HEK293 (cell line): Measurements from ENCODE around the gene TBC1D22A.

Source experiments
- HOXD13 ChIP-seq: sonication (generic); formaldehyde crosslinking; IDR thresholded peaks from 2 replicates; pipeline ENCODE4 v1.8.0; 2022; ENCODE audit warnings: missing genetic modification reagents, borderline replicate concordance
- ZFP3 ChIP-seq: fragments of 450-650 bp; formaldehyde crosslinking; IDR thresholded peaks from 2 replicates; pipeline ENCODE4 v1.5.1; 2016; ENCODE audit warnings: low read depth, missing biosample characterization, missing genetic modification characterization
- ZNF133 ChIP-seq: fragments of 450-650 bp; formaldehyde crosslinking; IDR thresholded peaks from 2 replicates; pipeline ENCODE4 v1.5.1; 2016; ENCODE audit warnings: missing biosample characterization, missing genetic modification characterization
- ZNF416 ChIP-seq: fragments of 450-650 bp; formaldehyde crosslinking; IDR thresholded peaks from 2 replicates; pipeline ENCODE4 v1.5.1; 2016; ENCODE audit warnings: missing biosample characterization, missing genetic modification characterization
- ZNF558 ChIP-seq: fragments of 450-650 bp; formaldehyde crosslinking; IDR thresholded peaks from 2 replicates; pipeline ENCODE4 v1.5.1; 2016; ENCODE audit warnings: missing biosample characterization, missing genetic modification characterization
- TF ChIP-seq, protein P1 (sequence below): sonication (generic); formaldehyde crosslinking; IDR thresholded peaks from 2 replicates; pipeline ENCODE4 v1.8.1; 2022; ENCODE audit warnings: mild to moderate bottlenecking, moderate library complexity, missing genetic modification reagents
- TF ChIP-seq, protein P2 (sequence below): fragments of 450-650 bp; formaldehyde crosslinking; IDR thresholded peaks from 2 replicates; pipeline ENCODE4 v1.5.1; 2016; ENCODE audit warnings: missing biosample characterization, missing genetic modification characterization
- TF ChIP-seq, protein P3 (sequence below): fragments of 450-650 bp; formaldehyde crosslinking; IDR thresholded peaks from 2 replicates; pipeline ENCODE4 v1.5.1; 2016; ENCODE audit warnings: missing biosample characterization, missing genetic modification characterization, low read depth
- TF ChIP-seq, protein P4 (sequence below): fragments of 450-650 bp; formaldehyde crosslinking; IDR thresholded peaks from 2 replicates; pipeline ENCODE4 v1.5.1; 2016; ENCODE audit warnings: missing biosample characterization, missing genetic modification characterization
- TF ChIP-seq, protein P5 (sequence below): fragments of 450-650 bp; formaldehyde crosslinking; IDR thresholded peaks from 2 replicates; pipeline ENCODE4 v1.5.1; 2016; ENCODE audit warnings: missing biosample characterization, missing genetic modification characterization
- TF ChIP-seq, protein P6 (sequence below): fragments of 450-650 bp; formaldehyde crosslinking; IDR thresholded peaks from 2 replicates; pipeline ENCODE4 v1.5.1; 2017; ENCODE audit warnings: missing biosample characterization, missing genetic modification characterization

DNA sequence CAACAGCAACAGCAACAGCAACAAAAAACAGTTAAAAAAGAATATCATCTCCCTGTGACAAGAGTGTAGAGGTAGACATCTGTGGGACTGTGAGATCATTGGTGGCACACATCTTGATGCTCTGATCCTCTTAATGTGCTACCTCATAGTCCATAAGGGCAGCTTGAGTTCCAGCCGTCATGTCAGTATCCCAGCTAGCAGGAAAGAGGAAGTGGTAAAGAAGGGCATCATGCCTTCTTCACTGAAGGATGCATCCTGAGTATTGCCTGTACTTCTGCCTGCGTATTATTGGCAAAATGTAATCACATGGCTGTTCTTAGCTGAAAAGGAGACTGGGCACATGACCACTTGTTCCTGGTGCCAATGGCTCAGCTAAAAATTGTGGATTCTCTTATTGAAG lies 314.3 kb downstream of the TBC1D22A start:
- TF ChIP-seq ZNF558 (tag by site-specific recombination): no peak
- TF ChIP-seq, protein P1, sequence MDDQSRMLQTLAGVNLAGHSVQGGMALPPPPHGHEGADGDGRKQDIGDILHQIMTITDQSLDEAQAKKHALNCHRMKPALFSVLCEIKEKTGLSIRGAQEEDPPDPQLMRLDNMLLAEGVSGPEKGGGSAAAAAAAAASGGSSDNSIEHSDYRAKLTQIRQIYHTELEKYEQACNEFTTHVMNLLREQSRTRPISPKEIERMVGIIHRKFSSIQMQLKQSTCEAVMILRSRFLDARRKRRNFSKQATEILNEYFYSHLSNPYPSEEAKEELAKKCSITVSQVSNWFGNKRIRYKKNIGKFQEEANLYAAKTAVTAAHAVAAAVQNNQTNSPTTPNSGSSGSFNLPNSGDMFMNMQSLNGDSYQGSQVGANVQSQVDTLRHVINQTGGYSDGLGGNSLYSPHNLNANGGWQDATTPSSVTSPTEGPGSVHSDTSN (CRISPR knock-in tag): no peak
- TF ChIP-seq ZFP3: no peak
- TF ChIP-seq, protein P2, sequence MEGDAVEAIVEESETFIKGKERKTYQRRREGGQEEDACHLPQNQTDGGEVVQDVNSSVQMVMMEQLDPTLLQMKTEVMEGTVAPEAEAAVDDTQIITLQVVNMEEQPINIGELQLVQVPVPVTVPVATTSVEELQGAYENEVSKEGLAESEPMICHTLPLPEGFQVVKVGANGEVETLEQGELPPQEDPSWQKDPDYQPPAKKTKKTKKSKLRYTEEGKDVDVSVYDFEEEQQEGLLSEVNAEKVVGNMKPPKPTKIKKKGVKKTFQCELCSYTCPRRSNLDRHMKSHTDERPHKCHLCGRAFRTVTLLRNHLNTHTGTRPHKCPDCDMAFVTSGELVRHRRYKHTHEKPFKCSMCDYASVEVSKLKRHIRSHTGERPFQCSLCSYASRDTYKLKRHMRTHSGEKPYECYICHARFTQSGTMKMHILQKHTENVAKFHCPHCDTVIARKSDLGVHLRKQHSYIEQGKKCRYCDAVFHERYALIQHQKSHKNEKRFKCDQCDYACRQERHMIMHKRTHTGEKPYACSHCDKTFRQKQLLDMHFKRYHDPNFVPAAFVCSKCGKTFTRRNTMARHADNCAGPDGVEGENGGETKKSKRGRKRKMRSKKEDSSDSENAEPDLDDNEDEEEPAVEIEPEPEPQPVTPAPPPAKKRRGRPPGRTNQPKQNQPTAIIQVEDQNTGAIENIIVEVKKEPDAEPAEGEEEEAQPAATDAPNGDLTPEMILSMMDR (tag by site-specific recombination): no peak
- no peak for TF ChIP-seq HOXD13 (CRISPR knock-in tag)
- TF ChIP-seq, protein P3, sequence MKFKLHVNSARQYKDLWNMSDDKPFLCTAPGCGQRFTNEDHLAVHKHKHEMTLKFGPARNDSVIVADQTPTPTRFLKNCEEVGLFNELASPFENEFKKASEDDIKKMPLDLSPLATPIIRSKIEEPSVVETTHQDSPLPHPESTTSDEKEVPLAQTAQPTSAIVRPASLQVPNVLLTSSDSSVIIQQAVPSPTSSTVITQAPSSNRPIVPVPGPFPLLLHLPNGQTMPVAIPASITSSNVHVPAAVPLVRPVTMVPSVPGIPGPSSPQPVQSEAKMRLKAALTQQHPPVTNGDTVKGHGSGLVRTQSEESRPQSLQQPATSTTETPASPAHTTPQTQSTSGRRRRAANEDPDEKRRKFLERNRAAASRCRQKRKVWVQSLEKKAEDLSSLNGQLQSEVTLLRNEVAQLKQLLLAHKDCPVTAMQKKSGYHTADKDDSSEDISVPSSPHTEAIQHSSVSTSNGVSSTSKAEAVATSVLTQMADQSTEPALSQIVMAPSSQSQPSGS (tag by site-specific recombination): no peak
- TF ChIP-seq ZNF133: no peak
- TF ChIP-seq ZNF416 (tag by site-specific recombination): no peak
- TF ChIP-seq, protein P4, sequence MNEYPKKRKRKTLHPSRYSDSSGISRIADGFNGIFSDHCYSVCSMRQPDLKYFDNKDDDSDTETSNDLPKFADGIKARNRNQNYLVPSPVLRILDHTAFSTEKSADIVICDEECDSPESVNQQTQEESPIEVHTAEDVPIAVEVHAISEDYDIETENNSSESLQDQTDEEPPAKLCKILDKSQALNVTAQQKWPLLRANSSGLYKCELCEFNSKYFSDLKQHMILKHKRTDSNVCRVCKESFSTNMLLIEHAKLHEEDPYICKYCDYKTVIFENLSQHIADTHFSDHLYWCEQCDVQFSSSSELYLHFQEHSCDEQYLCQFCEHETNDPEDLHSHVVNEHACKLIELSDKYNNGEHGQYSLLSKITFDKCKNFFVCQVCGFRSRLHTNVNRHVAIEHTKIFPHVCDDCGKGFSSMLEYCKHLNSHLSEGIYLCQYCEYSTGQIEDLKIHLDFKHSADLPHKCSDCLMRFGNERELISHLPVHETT (tag by site-specific recombination): no peak
- TF ChIP-seq, protein P5, sequence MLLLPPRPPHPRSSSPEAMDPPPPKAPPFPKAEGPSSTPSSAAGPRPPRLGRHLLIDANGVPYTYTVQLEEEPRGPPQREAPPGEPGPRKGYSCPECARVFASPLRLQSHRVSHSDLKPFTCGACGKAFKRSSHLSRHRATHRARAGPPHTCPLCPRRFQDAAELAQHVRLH: no peak
- TF ChIP-seq, protein P6, sequence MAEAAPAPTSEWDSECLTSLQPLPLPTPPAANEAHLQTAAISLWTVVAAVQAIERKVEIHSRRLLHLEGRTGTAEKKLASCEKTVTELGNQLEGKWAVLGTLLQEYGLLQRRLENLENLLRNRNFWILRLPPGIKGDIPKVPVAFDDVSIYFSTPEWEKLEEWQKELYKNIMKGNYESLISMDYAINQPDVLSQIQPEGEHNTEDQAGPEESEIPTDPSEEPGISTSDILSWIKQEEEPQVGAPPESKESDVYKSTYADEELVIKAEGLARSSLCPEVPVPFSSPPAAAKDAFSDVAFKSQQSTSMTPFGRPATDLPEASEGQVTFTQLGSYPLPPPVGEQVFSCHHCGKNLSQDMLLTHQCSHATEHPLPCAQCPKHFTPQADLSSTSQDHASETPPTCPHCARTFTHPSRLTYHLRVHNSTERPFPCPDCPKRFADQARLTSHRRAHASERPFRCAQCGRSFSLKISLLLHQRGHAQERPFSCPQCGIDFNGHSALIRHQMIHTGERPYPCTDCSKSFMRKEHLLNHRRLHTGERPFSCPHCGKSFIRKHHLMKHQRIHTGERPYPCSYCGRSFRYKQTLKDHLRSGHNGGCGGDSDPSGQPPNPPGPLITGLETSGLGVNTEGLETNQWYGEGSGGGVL: no peak
